Spinal cord (tissue), 10 donors: ENCODE results near the gene STK17B. TPM values are rescaled to one million over a fixed set of nuclear protein-coding genes. Genes with fewer than 3 reads are reported as not detected.

Experiments used
- DNase-seq, 6 donors: peaks; one replicate each; pipeline versions ENCODE4 v3.0.0 to v3.0.0-alpha.2; 2013 to 2015; ENCODE audit warnings: low spot score in 6 of 6, low read depth in 4 of 6
- H3K27ac ChIP-seq: one replicate; pipeline ENCODE4 v1.5.1; 2013; ENCODE audit warnings: low read depth, low read length, control low read depth
- H3K27me3 ChIP-seq: one replicate; pipeline ENCODE4 v1.6.1; 2013; ENCODE audit warnings: low read length; ENCODE audit not compliant: control insufficient read depth, insufficient read depth
- H3K36me3 ChIP-seq: one replicate; pipeline ENCODE4 v1.6.1; 2013; ENCODE audit warnings: low read length; ENCODE audit not compliant: control insufficient read depth, insufficient read depth
- H3K4me1 ChIP-seq: one replicate; pipeline ENCODE4 v1.6.1; 2013; ENCODE audit warnings: low read length; ENCODE audit not compliant: control insufficient read depth, insufficient read depth
- H3K4me3 ChIP-seq: one replicate; pipeline ENCODE4 v1.5.1; 2013; ENCODE audit warnings: low read depth, low read length, control low read depth
- H3K9me3 ChIP-seq: one replicate; pipeline ENCODE4 v1.6.1; 2013; ENCODE audit warnings: low read length; ENCODE audit not compliant: control insufficient read depth, insufficient read depth
- WGBS: methylation state at CpG from one replicate; pipeline ENCODE4 v1.1.5; 2013; ENCODE audit warnings: missing lambda C conversion rate; ENCODE audit not compliant: insufficient coverage; 5-methylcytosine and 5-hydroxymethylcytosine counted together
- polyA plus RNA-seq, 2 donors: library from polyadenylated mRNA; unstranded; fragments of 120-200 nt; gene quantifications; one replicate each; pipeline ENCODE4 v1.2.1, GENCODE V29; 2013; ENCODE audit not compliant: insufficient read length in 2 of 2
- total RNA-seq, 2 donors: library from RNA; depleted of rRNA in 1 of 2; stranded (reverse); fragments of 120-200 nt in 1 of 2; fragments of >200 nt in 1 of 2; gene quantifications; one replicate each; pipeline versions ENCODE4 v1.2.3 to v1.2.4, GENCODE V29; 2013 to 2014
- donor health status: healthy.

STK17B gene
- total and polyA plus RNA-seq, 4 donors: 8.1 to 29.4 (median 10.7) TPM

GRCh38 chr2:196174404-196174803 is 3.0 kb upstream of the STK17B start:
- Histone ChIP-seq H3K27ac (no peak overlapping the region), H3K9me3 (no peaks in the 10 kb centered on the region), H3K36me3 (no peaks in the 10 kb centered on the region), H3K4me1 (peaks cover 9% of the 10 kb centered on the region), H3K27me3 (peaks cover 2% of the 10 kb centered on the region), H3K4me3 (no peak overlapping the region)
- DNase-seq: no peak
- WGBS: 86% methylated on average over 1 of the region's 3 CpGs

- H3K36me3 ChIP-seq: no peaks in the 10 kb centered on the region
- H3K27ac ChIP-seq: no peak overlapping the region
- H3K27me3 ChIP-seq: peaks cover 2% of the 10 kb centered on the region
- H3K4me3 ChIP-seq: no peak overlapping the region
- H3K4me1 ChIP-seq: peaks cover 14% of the 10 kb centered on the region
- no peak for DNase-seq
- WGBS: 100% methylated on average over 2 of the region's 5 CpGs
- H3K9me3 ChIP-seq: no peaks in the 10 kb centered on the region
Observed at GRCh38 chr2:196173505-196173904, 2.1 kb upstream of the STK17B start.

GRCh38 chr2:196172951-196173350 is 1.6 kb upstream of the STK17B start:
- DNase-seq: no peak
- Histone ChIP-seq H3K9me3 (no peaks in the 10 kb centered on the region), H3K27ac (no peak overlapping the region), H3K36me3 (no peaks in the 10 kb centered on the region), H3K27me3 (peaks cover 4% of the 10 kb centered on the region), H3K4me3 (no peak overlapping the region), H3K4me1 (peaks cover 14% of the 10 kb centered on the region)
- WGBS: 85% methylated on average over 1 of the region's 1 CpG

DNA sequence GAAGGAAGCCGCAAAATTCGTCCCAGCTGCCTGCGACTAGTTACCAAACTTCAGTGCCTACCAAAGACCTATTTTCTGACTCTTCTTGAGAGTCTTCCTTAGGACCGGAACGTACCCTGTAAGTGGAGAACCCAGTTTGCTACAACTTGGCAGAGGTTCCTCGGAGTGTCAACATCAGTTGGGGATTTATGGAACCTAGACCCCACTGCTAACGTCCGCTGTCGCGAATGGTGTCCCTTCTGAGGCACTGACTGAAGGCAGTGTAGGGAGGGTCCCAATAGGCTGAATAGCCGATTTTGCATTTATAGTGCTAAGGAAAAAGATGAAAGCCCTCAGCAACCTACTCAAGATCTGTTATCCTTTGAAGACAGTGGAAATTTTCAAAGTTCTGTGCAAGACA is 568 bp upstream of the STK17B start:
- 3% methylated on average over 10 of the region's 11 CpGs for WGBS
- Histone ChIP-seq H3K4me3 (peak overlapping the region; percentile 52), H3K9me3 (no peaks in the 10 kb centered on the region), H3K27ac (no peak overlapping the region), H3K4me1 (peaks cover 14% of the 10 kb centered on the region), H3K27me3 (peaks cover 4% of the 10 kb centered on the region), H3K36me3 (no peaks in the 10 kb centered on the region)
- DNase-seq: peak in 3 of 6 donors; percentile 26 to 49 (median 42)

- 0% methylated on average over 53 of the region's 54 CpGs for WGBS
- no peaks in the 10 kb centered on the region for H3K36me3 ChIP-seq
- peak overlapping the region; percentile 84 for H3K4me3 ChIP-seq
- peak in 4 of 6 donors; percentile 31 to 61 (median 46) for DNase-seq
- H3K4me1 ChIP-seq: peaks cover 14% of the 10 kb centered on the region
- peak overlapping the region; percentile 71 for H3K27ac ChIP-seq
- peaks cover 4% of the 10 kb centered on the region for H3K27me3 ChIP-seq
- no peaks in the 10 kb centered on the region for H3K9me3 ChIP-seq
Observed at GRCh38 chr2:196170606-196171247, 651 bp downstream of the STK17B start.

GRCh38 chr2:196170213-196170605 is 1.2 kb downstream of the STK17B start:
- H3K36me3 ChIP-seq: no peaks in the 10 kb centered on the region
- WGBS: 0% methylated on average over 4 of the region's 13 CpGs
- H3K4me3 ChIP-seq: peak overlapping the region; percentile 84
- peaks cover 14% of the 10 kb centered on the region for H3K4me1 ChIP-seq
- peak in 5 of 6 donors; percentile 9 to 51 (median 25) for DNase-seq
- H3K27ac ChIP-seq: peak overlapping the region; percentile 43
- H3K9me3 ChIP-seq: no peaks in the 10 kb centered on the region
- H3K27me3 ChIP-seq: peaks cover 4% of the 10 kb centered on the region

DNA sequence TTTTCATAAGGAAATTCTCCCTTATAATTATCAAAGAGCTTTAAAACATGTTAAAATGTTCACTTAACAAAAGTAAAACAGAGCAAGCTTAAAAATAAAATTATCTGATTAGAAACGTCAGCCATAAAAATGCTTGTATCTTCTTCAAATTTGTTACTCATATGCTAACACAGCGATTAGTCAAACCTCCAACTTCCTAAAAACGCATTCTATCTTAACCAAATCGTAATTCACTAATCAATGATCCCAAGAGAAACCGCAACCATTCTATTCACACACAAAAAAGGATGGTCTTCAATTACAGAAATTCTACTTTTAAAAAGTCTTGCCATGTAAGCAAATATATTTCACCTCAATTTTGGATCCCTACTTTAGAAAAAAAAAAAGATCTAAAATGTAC is 1.9 kb downstream of the STK17B start:
- H3K4me3 ChIP-seq: peak overlapping the region; percentile 84

DNA sequence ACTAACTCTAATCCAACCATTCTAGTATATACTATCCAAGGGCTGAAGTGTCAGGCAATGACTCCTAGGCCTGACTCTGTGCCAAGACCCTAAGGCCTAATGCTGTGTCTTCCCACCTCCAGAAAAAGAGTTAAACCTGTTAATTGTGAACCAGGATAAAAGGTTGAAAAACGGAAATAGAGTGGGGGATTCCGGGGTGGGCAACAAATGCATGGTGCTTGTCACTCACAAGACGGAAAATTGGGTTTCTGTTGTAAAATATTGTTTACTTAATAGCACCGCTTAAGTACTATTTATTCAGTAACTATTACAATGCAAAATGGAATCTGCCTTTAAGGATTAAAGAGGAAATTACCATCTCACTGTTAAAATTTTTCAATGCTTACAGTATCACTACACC is 3.2 kb downstream of the STK17B start:
- Histone ChIP-seq H3K27ac (no peak overlapping the region), H3K9me3 (no peaks in the 10 kb centered on the region), H3K27me3 (peaks cover 4% of the 10 kb centered on the region), H3K4me3 (no peak overlapping the region), H3K4me1 (peaks cover 14% of the 10 kb centered on the region), H3K36me3 (no peaks in the 10 kb centered on the region)
- DNase-seq: no peak
- WGBS: no CpG with 5 or more reads among the region's 4 CpGs

More for the DNA sequence above, 1.9 kb downstream of the STK17B start:
- peaks cover 14% of the 10 kb centered on the region for H3K4me1 ChIP-seq
- no peak overlapping the region for H3K27ac ChIP-seq
- H3K9me3 ChIP-seq: no peaks in the 10 kb centered on the region
- DNase-seq: no peak
- no peaks in the 10 kb centered on the region for H3K36me3 ChIP-seq
- peaks cover 4% of the 10 kb centered on the region for H3K27me3 ChIP-seq
- 62% methylated on average over 5 of the region's 5 CpGs for WGBS

DNA sequence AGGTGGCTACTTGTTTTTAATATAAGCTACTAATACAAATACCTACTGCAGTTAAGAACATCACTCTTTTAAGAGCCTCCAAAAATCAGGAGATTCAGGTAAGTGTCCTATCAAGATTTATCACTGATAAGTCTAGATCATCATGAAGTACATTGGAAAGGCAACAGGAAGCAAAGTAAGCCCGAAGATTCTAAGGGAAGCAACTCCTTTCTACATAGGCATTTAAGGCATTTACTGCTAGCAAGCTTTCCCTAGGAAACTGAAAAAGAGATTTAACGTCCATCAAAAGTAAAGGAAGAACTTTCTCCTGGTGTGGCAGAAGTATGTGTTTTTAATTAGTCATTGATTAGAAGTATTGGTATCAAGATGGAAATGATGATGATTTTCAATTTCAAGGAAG is 3.7 kb downstream of the STK17B start:
- Histone ChIP-seq H3K36me3 (no peaks in the 10 kb centered on the region), H3K4me3 (no peak overlapping the region), H3K27ac (no peak overlapping the region), H3K9me3 (no peaks in the 10 kb centered on the region), H3K4me1 (peaks cover 14% of the 10 kb centered on the region), H3K27me3 (peaks cover 2% of the 10 kb centered on the region)
- no CpG with 5 or more reads among the region's 2 CpGs for WGBS
- no peak for DNase-seq

- Histone ChIP-seq H3K9me3 (no peaks in the 10 kb centered on the region), H3K27ac (no peak overlapping the region), H3K27me3 (peaks cover 2% of the 10 kb centered on the region), H3K4me1 (peaks cover 12% of the 10 kb centered on the region), H3K36me3 (peaks cover 2% of the 10 kb centered on the region), H3K4me3 (no peak overlapping the region)
- DNase-seq: no peak
- 100% methylated on average over 1 of the region's 1 CpG for WGBS
Observed at GRCh38 chr2:196166876-196167275, 4.5 kb downstream of the STK17B start.
